Measurements from ENCODE around the gene CAPN12.

Gene CAPN12

DNA sequence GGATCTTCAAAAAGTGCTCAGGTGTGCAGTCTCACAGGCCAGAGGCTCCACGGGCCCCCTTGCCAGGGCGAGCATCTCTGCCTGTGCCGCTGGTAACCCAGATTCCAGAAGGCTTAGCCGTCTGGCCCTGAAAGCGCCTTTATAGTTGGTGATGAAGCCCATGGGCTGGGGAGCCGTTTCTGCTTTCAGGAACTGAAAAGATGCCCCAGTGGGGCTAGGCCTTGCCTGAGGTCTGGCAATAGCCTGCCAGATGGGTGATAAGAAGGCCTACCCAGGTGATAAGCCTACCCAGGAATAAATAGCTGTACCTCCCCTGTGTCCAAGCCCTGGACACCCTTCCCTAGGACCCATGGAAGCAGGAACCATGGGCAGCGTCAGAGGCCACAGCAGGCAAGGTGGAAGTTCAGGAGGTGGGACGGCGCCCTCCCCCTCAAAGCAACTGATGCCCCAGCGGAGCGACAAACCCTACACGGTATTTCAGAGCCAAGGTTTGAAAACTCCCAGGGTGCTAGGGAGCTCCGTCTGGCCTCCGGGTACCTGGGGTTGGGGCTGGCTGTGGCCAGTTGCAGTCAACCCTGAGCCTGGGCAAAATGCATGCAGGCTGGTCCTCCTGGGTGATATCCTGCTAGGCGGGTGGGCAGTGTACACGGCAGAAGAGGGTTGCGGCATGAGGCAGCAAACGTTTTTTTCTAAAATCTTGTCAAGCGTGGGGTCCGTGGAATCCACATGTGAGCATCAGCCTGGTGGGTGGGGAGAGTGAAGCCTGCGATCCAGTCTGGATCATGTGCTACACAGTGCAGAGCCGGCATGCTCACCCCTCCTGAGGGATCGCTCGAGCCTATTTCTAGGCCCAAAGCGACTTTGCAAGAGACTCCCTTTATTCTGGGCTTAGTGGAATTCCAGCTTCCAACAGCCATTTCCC lies 51.6 kb downstream of the CAPN12 start:
- DNase-seq, result no peak

DNA sequence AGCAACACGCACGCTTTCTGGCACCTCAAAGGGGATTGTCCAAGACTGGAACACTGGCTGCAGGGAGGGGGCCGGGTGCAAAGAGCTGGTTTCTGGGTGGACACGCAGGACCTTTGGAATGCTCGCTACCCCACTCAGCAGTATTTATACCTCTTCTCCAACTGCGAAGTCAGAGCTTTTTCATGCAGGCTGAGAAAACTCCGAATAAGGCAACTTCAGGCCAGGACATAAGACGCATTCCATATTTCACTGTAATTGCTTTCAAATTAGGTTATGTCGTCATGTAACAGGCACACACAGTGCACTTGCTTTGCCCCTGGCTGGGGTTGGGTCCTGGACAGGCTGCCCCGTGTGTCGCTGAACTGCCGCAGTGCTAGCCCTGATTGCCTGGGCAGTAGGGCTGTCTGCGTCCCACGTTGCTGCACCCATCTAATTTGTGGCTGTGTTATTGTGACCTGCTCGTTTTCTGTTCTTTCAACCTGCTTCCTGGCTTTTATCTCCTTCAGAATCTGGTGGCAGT lies 52.3 kb downstream of the CAPN12 start:
- DNase-seq, result no peak

DNA sequence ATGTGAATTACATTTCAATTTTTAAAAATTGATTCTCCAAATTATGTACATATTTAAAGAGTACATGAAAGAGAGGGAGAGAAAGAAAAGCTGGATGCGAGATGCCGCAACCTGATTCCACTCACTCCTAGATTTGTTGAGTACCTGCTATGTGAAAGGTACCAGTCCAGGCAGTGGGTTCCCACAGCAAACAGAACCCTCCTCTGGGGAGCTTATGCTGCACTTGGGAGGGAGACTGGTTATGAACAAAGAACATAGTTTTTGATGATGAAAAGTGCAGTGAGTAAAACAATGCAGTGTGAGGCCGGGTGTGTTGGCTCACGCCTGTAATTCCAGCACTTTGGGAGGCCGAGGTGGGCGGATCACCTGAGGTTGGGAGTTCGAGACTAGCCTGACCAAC lies 53.4 kb downstream of the CAPN12 start:
- DNase-seq, result no peak

DNA sequence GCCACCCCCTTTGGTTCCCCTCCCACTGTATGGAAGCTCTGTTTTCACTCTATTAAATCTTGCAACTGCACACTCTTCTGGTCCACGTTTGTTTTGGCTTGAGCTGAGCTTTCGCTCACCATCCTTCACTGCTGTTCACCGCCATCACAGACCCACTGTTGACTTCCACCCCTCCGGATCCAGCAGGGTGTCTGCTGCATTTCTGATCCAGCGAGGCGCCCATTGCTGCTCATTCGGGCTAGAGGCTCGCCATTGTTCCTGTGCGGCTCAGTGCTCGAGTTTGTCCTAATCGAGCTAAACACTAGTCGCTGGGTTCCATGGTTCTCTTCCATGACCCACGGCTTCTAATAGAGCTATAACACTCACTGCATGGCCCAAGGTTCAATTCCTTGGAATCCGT lies 54.1 kb downstream of the CAPN12 start:
- no peak for DNase-seq

DNA sequence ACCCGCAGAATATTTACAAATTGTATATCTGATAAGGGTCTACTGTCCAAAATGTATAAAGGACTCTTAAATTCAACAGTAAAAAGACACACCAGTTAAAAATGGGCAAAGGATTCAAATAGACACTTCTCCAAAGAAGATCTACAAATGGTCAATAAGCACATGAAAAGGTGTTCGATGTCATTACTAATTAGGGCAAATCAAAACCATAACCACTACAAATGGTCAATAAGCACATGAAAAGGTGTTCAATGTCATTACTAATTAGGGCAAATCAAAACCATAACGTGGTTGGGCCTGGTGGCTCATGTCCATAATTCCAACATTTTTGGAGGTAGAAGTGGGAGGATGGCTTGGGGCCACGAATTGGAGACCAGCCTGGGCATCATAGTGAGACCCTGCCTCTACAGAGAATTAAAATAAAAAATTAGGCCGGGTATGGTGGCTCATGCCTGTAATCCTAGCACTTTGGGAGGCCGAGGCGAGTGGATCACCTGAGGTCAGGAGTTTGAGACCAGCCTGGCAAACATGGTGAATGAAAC lies 56.4 kb downstream of the CAPN12 start:
- DNase-seq, result no peak

DNA sequence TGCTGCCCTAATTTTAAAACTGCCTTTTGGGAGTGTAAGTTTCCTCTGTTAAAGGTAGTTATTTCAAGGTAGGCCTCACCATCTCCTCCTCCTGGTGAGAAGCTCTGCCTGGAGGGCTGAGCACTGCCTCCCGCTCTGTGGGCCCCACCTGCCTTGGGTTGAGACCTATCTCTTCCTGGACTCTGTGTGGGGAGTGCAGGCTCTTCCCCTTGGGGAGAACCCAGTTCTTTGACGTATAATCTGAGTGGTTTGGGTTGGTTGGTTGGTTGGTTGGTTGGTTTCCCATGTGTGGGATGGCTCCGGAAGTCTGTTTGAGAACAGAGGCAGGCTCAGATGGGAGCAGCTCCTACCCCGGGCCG lies 57.8 kb downstream of the CAPN12 start:
- DNase-seq, result peak; percentile 67

DNA sequence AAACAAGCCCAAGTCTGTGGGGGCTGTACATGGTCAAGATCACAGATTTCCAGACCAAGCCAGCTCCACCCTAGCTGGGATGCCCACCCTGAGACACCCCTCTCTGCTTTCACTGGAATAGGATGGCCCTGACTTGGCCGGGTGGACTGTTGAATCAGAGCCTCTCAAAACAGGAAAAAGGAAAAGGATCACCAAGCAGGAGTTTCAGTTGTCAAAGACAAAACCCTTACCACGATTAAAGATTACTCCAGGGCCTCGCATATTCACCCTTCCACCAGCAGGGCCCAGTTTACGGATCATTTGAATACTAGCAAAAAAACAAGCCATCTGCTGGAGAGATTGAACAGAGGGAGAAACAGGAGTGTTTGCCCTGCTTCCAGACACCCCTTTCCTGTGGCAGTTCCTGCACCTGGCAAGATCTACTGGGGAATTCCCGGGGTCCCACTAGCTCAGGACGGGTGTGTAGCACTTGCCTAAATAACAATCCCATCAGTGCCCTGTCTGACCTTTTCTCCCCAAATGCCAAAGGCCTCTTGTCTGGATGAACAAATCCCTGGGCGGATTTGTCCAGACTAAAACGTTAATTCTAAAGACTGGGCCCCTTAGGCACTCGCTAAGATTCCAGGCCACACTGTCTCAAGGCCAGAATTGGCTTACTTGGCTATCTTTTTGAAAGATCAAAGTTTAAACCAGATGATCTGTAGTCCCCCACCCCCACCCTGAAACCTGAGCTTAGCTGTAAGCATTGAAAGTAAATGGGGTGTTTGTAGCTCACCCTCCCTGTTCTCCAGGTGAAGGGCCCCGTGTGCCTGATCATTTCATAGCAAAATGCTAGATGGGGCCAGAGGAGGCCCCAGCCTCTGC lies 58.4 kb downstream of the CAPN12 start:
- peak; percentile 55 for DNase-seq

DNA sequence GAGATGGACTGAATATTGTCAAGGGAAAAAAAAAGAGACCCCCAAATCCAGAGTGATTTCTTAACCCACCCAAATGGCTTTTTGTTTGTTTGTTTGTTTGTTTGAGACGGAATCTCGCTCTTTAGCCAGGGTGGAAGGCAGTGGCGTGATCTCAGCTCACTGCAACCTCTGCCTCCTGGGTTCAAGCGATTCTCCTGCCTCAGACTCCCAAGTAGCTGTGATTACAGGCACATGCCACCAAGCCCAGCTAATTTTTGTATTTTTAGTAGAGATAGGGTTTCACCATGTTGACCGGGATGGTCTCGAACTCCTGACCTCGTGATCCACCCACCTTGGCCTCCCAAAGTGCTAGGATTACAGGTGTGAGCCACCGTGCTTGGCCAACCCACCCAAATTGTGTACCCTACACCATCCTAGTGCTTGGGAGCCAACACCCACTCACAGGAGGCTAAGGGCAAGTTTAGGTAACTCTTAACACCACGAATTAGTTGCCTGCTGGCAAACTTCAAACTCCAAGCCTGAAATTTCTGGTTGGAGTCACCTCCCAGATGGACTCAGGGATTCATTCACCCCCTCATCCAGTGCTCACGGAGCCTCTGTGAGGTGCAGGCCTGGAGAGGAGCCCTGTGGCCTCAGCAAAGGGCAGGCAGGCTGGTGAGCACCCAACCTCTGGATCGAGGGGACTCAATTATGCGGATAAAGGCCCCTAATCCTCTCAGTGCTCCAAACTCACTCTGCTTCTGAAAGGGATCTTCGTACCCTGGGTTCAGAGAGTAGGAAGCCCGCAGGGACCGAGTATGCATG lies 59.2 kb downstream of the CAPN12 start:
- DNase-seq, result no peak

DNA sequence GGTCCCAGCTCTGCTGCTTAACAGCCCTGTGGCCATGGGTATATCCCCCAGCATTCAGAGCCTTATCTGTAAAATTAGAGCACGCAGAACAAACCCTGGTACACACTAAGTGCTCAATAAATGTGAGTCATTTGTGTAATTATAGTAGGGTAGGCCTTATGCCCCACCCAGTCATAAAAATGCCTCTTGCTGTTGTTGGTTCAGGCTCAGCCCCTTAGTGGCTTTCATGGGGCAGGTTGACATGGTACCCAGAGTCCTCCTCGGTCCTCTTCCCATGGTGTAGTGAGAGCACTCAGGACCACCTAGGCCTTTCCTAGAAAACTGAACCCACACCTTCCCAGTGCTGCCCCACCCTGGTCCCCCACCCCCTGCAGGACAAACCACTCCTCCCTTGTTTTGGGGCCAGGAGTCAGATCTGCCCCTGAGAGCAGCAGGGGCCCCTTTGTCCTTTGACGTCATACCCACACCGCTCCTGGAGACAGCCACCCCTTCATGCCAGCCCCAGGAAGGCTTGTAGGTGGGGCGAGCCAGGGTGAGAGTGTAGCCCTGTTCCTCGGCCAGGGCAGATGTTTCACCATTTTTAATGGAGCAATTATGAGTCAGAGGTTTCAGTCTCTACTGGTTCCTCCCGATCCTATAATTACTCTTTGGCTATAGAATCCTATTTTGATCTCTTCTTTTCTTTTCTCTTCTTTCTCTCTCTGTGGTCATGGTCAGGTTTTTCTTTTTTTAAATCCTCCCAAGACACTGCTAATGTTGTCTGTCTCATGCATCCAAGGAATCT lies 60.0 kb downstream of the CAPN12 start:
- peak; percentile 92 for DNase-seq

DNA sequence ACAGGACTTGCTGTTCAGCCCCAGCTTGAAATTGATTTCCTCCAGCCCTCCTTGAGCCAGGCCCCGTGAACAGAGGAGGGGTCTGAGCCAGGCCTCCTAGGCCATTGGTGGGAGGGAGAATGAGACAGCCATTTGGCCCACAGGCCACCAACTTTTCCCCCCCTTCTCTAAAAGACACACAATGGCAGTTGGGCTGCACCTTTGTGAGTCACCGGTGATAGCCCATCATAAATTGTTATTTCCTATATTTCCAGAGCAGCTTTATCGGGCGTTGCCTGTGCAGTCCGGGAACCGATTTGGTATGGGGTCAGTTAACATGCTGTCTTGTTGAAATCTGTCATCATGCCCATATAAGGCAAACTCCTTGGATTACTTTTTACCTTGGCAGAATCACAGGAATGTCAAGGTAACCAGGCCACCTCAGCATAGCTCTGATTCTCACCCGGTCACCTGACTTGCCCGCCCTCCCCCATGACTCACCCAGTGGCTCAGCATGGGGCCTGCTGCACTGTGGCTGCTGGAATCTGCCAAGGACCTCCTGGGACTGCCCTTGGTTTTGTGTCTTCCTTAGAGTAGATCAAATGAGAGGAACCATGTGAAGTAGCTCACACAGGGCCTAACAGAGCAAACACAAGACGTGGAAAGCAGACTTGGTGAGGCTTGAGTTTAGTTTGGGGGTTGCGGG lies 60.7 kb downstream of the CAPN12 start:
- DNase-seq, result peak; percentile 70

DNA sequence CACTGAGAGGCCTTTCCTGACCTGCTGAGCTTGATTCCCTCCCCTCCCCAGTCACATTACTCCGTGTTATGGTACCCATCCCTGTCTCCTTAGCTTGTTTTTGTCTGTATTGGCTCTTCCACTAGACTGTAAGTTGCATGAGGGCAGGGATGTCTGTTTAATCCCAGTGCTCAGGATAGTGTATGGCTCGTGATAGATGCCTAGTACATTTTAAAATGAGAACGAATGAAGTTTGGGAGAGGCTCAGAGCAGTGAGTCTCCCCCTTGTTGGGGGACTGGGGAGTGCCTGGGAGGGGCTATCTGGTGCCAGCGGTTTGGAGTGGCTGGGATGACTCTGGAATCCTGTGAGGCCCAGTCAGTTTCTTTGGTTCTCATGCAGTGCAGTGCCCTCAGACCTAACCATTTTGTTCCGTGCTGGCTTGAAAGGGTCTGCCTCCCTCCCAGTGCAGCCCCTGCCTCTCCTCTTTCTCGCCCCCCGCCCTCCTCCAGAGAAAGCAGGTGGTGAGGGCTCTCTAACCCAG lies 61.3 kb downstream of the CAPN12 start:
- no peak for DNase-seq

DNA sequence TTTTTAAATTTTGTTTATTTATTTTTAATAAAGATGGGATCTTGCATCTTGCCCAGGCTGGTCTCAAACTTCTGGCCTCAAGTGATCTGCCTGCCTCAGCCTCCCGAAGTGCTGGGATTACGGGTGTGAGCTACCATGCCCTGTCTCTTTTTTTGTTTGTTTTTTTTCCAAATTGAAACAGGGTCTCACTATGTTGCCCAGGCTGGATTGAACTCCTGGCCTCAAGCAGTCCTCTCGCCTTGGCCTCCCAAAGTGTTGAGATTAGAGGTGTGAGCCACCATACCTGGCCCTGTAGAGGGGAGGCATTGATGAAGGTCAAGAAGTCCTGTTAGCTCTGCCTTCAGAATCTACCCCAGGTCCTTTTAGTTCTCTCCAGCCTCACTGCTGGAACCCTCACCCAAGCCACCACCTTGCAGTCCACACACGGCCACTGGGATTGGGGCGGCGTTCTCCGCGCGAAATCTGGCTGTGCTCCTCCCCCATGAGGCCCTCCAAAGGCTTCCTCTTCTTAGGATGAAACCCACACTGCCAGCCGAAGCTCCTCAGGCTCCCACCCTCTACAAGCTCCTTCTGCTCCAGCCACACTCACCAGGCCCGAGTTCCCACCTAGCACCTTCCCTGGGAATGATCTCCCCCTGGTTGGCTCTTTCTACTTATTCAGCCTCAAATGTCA lies 61.9 kb downstream of the CAPN12 start:
- no peak for DNase-seq

All from inflammatory macrophage treated with lipopolysaccharide for 4 hours (primary cell).